HG02870 (cell line): ENCODE data around the gene TRIM56.
"Not testable (repeated sequence)": the region's sequence is repeated elsewhere in the genome, so short reads cannot be mapped to it uniquely, and the experiment has no call there.

Source experiments
- ATAC-seq: cut with Tn5 transposase; IDR thresholded peaks from one replicate; pipeline ENCODE4 v1.9.1; 2021; ENCODE audit warnings: mild to moderate bottlenecking, moderate library complexity; ENCODE audit not compliant: unreplicated experiment

The TRIM56 gene

GRCh38 chr7:101089876-101090275, 4.6 kb downstream of the TRIM56 start:
- no peak for ATAC-seq

GRCh38 chr7:101092266-101092905, 7.1 kb downstream of the TRIM56 start:
- ATAC-seq = not testable (repeated sequence)

GRCh38 chr7:101093906-101094305, 8.6 kb downstream of the TRIM56 start:
- no peak for ATAC-seq

- no peak for ATAC-seq
Observed at GRCh38 chr7:101094376-101094775, 9.1 kb downstream of the TRIM56 start.

GRCh38 chr7:101094791-101095375, 9.6 kb downstream of the TRIM56 start:
- ATAC-seq = no peak

GRCh38 chr7:101096331-101096956, 11.2 kb downstream of the TRIM56 start:
- no peak for ATAC-seq

- no peak for ATAC-seq
Observed at GRCh38 chr7:101096957-101097347, 11.7 kb downstream of the TRIM56 start.

- no peak for ATAC-seq
Observed at GRCh38 chr7:101097561-101097960, 12.3 kb downstream of the TRIM56 start.

- ATAC-seq = no peak
Observed at GRCh38 chr7:101099969-101100781, 14.9 kb downstream of the TRIM56 start.

GRCh38 chr7:101100858-101101847, 15.9 kb downstream of the TRIM56 start:
- ATAC-seq = no peak

- no peak for ATAC-seq
Observed at GRCh38 chr7:101102026-101102425, 16.7 kb downstream of the TRIM56 start.

GRCh38 chr7:101103701-101104100, 18.4 kb downstream of the TRIM56 start:
- ATAC-seq = not testable (repeated sequence)

GRCh38 chr7:101104193-101104713, 19.0 kb downstream of the TRIM56 start:
- no peak for ATAC-seq

- no peak for ATAC-seq
Observed at GRCh38 chr7:101104799-101105198, 19.5 kb downstream of the TRIM56 start.

GRCh38 chr7:101105248-101105647, 20.0 kb downstream of the TRIM56 start:
- ATAC-seq = not testable (repeated sequence)

- no peak for ATAC-seq
Observed at GRCh38 chr7:101106386-101106785, 21.1 kb downstream of the TRIM56 start.

GRCh38 chr7:101108330-101108857, 23.1 kb downstream of the TRIM56 start:
- ATAC-seq = no peak

GRCh38 chr7:101108961-101109360, 23.7 kb downstream of the TRIM56 start:
- ATAC-seq = no peak

GRCh38 chr7:101109368-101109767, 24.1 kb downstream of the TRIM56 start:
- ATAC-seq = no peak

GRCh38 chr7:101111261-101111660, 26.0 kb downstream of the TRIM56 start:
- no peak for ATAC-seq
